ENCODE results near the gene KIAA0319L.

KIAA0319L gene

GRCh38 chr1:35511305-35511704 is 45.9 kb downstream of the KIAA0319L start:
- TF ChIP-seq CTCF (conservative IDR thresholded peaks at IDR 0.05; ENCODE audit: low read depth, low read length) = no peak
- no peak for DNase-seq (ENCODE audit: low read depth)
- H3K4me3 ChIP-seq (ENCODE audit: low read length) = no peak overlapping the region

- no peak for DNase-seq (ENCODE audit: low read depth)
- no peak for TF ChIP-seq CTCF (conservative IDR thresholded peaks at IDR 0.05; ENCODE audit: low read depth, low read length)
- H3K4me3 ChIP-seq (ENCODE audit: low read length) = no peak overlapping the region
These were observed 47.6 kb downstream of the KIAA0319L start for GRCh38 chr1:35509558-35509957.

DNA sequence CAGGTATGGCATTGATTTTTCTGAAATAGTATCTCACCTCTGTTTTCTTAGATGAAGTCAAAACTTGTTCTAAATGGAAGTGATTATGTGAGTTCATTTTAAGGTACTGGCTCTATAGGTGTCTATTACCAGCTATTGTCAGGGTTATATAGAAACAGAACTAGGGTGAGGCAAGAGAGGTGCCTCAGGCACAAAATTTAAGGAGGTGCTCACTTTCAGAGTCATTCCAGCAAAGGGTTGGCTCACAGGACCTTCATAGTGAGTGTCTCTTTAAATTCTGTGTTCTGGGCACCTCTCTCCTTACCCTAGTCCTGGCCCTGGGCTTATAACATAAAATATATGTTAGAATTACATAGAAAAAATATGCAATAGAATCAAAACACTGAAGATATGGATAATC is 49.3 kb downstream of the KIAA0319L start:
- TF ChIP-seq CTCF (conservative IDR thresholded peaks at IDR 0.05; ENCODE audit: low read depth, low read length) = no peak
- H3K4me3 ChIP-seq (ENCODE audit: low read length) = no peak overlapping the region
- DNase-seq (ENCODE audit: low read depth) = no peak

DNA sequence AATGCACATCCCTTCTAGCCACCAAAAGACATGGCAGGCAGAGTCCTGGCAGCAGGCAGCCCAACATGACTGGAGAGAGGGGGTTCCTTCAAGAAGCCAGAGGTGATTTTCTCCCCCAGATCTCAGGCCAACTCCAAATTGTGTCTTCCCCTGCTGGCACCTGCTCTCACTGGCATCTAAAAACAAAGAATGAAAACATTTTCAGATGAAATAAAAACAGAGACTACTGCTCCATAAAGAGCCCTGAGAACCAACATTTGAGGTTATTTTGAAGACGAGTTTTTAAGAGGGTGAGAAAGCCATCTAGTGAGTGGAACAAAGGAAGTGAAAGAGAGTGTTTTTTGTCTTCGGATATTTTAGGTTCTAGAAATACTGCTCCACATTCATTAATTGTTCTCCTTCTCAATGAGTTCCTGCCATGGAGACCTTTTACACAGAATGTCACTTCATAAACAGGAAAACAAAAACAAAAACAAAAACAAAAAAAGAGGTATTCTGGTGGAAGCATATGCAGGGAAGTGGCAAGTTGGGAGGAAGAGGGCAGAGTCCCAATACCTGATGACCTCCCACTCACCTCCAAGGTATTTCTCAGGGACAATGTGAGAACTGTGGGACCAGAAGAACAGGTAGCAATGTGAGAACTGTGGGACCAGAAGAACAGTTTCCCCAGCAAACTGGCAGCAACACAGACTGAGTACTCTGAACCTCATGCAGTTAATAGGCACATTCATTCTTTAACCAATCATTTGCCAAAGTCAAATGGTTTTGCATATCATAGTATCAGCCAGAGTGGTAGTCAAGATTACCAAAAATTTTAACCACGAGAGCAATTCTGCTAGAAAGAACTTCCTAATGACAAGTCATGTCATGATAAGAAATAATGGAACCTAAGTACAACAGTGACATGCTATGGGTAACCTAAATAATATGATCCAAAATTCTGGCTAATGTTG is 50.0 kb downstream of the KIAA0319L start:
- no peak overlapping the region for H3K4me3 ChIP-seq (ENCODE audit: low read length)
- no peak for TF ChIP-seq CTCF (conservative IDR thresholded peaks at IDR 0.05; ENCODE audit: low read depth, low read length)
- DNase-seq (ENCODE audit: low read depth) = no peak

- no peak overlapping the region for H3K4me3 ChIP-seq (ENCODE audit: low read length)
- DNase-seq (ENCODE audit: low read depth) = peak; percentile 84
- no peak for TF ChIP-seq CTCF (conservative IDR thresholded peaks at IDR 0.05; ENCODE audit: low read depth, low read length)
These were observed 51.0 kb downstream of the KIAA0319L start for GRCh38 chr1:35505911-35506798.

DNA sequence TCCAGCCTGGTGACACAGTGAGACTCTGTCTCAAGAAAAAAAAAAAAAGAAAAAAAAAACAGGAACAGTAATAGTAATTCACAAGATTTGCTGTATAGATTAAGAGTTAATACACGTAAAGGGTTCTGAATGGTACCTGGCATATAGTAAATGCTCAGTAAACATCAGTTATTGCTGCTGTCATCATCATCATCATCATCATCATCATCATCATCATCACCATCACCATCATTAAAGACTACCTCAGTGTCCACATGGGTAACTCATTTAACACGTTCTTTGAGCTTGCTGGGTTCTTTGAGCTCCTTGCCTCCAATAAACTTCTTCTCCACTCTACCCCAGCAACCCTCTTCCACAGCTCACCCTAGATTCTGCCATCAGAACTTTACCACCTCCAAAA is 55.0 kb downstream of the KIAA0319L start:
- DNase-seq (ENCODE audit: low read depth) = no peak
- no peak overlapping the region for H3K4me3 ChIP-seq (ENCODE audit: low read length)
- no peak for TF ChIP-seq CTCF (conservative IDR thresholded peaks at IDR 0.05; ENCODE audit: low read depth, low read length)
